ENCODE results near the gene SHC2.

The SHC2 gene

DNA sequence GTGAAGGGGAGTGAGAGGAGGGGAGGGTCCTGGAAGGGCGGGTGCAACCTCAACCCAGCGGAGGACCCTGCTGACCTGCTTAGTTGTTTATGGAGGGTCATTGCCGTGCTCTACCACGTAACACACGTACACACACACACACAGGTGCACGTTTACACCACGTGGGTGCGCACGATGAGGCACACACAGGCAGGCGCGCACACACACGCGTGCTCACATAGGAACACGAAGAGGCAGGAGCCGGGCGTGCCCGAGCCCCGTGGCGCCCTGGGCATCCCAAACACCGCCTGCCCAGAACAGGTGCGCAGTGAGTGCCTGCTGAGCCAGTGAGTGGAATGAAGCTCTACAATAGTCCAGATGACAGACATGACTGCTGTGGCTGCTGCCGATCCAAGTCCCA is 24.2 kb upstream of the SHC2 start:
- H3F3A ChIP-seq (ENCODE audit: low read depth), result no peaks in the 10 kb centered on the region
- no peaks in the 10 kb centered on the region for H3K36me3 ChIP-seq (ENCODE audit: insufficient read depth, low read length)
- no peak overlapping the region for H3K9ac ChIP-seq (ENCODE audit: low read depth, low read length, poor library complexity, severe bottlenecking)
- H3K9me2 ChIP-seq (replicated peaks; ENCODE audit: low read depth, low read length), result no peaks in the 10 kb centered on the region
- H3K4me3 ChIP-seq (ENCODE audit: low read length, poor library complexity, severe bottlenecking), result no peak overlapping the region
- H3K27me3 ChIP-seq (ENCODE audit: insufficient read depth, low read length, poor library complexity, severe bottlenecking), result no peaks in the 10 kb centered on the region
- peaks cover 8% of the 10 kb centered on the region; the same call in 1 of the 2 replicates for H3K79me2 ChIP-seq (ENCODE audit: insufficient read depth, low read length)
- no peaks in the 10 kb centered on the region for H4K20me1 ChIP-seq (ENCODE audit: insufficient read depth, low read length, poor library complexity, severe bottlenecking)
- TF ChIP-seq, protein P1, sequence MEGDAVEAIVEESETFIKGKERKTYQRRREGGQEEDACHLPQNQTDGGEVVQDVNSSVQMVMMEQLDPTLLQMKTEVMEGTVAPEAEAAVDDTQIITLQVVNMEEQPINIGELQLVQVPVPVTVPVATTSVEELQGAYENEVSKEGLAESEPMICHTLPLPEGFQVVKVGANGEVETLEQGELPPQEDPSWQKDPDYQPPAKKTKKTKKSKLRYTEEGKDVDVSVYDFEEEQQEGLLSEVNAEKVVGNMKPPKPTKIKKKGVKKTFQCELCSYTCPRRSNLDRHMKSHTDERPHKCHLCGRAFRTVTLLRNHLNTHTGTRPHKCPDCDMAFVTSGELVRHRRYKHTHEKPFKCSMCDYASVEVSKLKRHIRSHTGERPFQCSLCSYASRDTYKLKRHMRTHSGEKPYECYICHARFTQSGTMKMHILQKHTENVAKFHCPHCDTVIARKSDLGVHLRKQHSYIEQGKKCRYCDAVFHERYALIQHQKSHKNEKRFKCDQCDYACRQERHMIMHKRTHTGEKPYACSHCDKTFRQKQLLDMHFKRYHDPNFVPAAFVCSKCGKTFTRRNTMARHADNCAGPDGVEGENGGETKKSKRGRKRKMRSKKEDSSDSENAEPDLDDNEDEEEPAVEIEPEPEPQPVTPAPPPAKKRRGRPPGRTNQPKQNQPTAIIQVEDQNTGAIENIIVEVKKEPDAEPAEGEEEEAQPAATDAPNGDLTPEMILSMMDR (conservative IDR thresholded peaks at IDR 0.05; ENCODE audit: low read length), result no peak
- TF ChIP-seq EZH2phosphoT487 (IDR thresholded peaks at IDR 0.05; ENCODE audit: borderline replicate concordance), result no peak
- no peak overlapping the region for H3K4me2 ChIP-seq (ENCODE audit: low read depth, low read length, poor library complexity, severe bottlenecking)
- no peaks in the 10 kb centered on the region for H3K4me1 ChIP-seq (ENCODE audit: insufficient read depth, low read length, poor library complexity, severe bottlenecking)
- no peak overlapping the region for H2AFZ ChIP-seq (ENCODE audit: low read length)
- no peaks in the 10 kb centered on the region; the same call in 1 of the 2 replicates for H3K9me3 ChIP-seq (ENCODE audit: insufficient read depth, low read depth, low read length)

DNA sequence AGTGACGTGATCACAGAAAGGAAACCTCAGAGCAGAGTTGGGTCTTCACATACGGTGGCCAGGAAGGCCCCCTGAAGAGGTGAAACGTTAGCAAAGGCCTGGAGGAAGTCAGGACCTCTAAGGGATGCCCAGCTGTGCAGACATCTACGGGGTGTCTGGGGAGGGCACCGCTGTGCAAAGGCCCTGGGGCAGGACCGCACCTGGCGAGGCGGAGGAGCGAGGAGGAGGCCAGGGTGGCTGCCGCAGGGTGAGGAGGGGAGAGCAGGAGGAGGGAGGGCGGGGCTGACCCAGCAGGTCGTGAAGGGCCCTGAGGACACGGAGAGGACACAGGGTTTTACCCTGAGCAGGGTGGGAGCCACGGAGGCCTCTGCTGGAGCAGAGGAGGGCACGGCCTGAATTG is 23.7 kb upstream of the SHC2 start:
- no peaks in the 10 kb centered on the region for H3K4me1 ChIP-seq (ENCODE audit: insufficient read depth, low read length, poor library complexity, severe bottlenecking)
- H3K79me2 ChIP-seq (ENCODE audit: insufficient read depth, low read length), result peaks cover 3% of the 10 kb centered on the region; the same call in 1 of the 2 replicates
- H3K27me3 ChIP-seq (ENCODE audit: insufficient read depth, low read length, poor library complexity, severe bottlenecking), result no peaks in the 10 kb centered on the region
- no peaks in the 10 kb centered on the region for H4K20me1 ChIP-seq (ENCODE audit: insufficient read depth, low read length, poor library complexity, severe bottlenecking)
- H3K9me3 ChIP-seq (ENCODE audit: insufficient read depth, low read depth, low read length), result no peaks in the 10 kb centered on the region; the same call in 1 of the 2 replicates
- H3K9ac ChIP-seq (ENCODE audit: low read depth, low read length, poor library complexity, severe bottlenecking), result no peak overlapping the region
- TF ChIP-seq EZH2phosphoT487 (IDR thresholded peaks at IDR 0.05; ENCODE audit: borderline replicate concordance), result no peak
- TF ChIP-seq, protein P1 (conservative IDR thresholded peaks at IDR 0.05; ENCODE audit: low read length), result no peak
- no peaks in the 10 kb centered on the region for H3K36me3 ChIP-seq (ENCODE audit: insufficient read depth, low read length)
- H3K9me2 ChIP-seq (replicated peaks; ENCODE audit: low read depth, low read length), result no peaks in the 10 kb centered on the region
- no peak overlapping the region for H2AFZ ChIP-seq (ENCODE audit: low read length)
- H3F3A ChIP-seq (ENCODE audit: low read depth), result no peaks in the 10 kb centered on the region
- H3K4me2 ChIP-seq (ENCODE audit: low read depth, low read length, poor library complexity, severe bottlenecking), result no peak overlapping the region
- H3K4me3 ChIP-seq (ENCODE audit: low read length, poor library complexity, severe bottlenecking), result no peak overlapping the region

DNA sequence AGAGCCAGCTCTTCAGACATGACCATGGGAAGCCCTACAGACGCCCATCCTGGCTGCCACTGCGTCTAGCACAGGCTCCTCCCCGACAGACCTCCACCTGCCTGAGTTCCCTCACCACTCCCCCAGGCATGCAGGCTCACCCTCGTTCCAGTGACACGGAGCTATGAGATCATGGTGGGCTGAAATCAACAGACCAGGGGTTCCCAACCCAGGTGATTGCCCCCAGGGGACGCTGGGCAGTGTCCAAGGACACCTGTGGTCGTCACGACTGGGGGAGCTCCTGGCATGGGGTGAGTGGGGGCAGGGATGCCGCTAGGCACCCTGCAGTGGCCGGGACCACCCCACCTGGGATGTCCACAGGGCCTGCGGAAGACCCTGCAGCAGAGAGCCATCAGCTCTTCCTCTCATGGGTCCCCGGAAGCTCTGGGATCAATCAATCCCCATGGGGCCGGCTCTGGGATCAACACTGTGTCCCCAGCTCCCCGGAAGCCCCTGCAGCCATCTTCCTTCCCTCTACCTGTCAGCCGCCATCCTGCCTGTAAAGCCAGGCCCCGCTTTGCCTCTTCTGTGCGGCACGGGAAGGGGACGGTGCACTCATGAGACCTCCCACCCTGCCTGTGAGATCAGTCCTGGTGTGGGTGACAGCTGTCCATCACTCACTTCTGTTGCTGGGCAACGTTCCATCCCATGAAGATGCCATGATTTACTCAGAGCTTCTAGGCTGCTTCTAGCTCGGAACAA is 22.7 kb upstream of the SHC2 start:
- no peaks in the 10 kb centered on the region for H3K9me2 ChIP-seq (replicated peaks; ENCODE audit: low read depth, low read length)
- no peaks in the 10 kb centered on the region for H3K36me3 ChIP-seq (ENCODE audit: insufficient read depth, low read length)
- no peak for TF ChIP-seq EZH2phosphoT487 (IDR thresholded peaks at IDR 0.05; ENCODE audit: borderline replicate concordance)
- TF ChIP-seq, protein P1 (conservative IDR thresholded peaks at IDR 0.05; ENCODE audit: low read length), result no peak
- H4K20me1 ChIP-seq (ENCODE audit: insufficient read depth, low read length, poor library complexity, severe bottlenecking), result no peaks in the 10 kb centered on the region
- no peak overlapping the region for H2AFZ ChIP-seq (ENCODE audit: low read length)
- H3K9me3 ChIP-seq (ENCODE audit: insufficient read depth, low read depth, low read length), result no peaks in the 10 kb centered on the region; the same call in 1 of the 2 replicates
- H3K4me3 ChIP-seq (ENCODE audit: low read length, poor library complexity, severe bottlenecking), result no peak overlapping the region
- H3K9ac ChIP-seq (ENCODE audit: low read depth, low read length, poor library complexity, severe bottlenecking), result no peak overlapping the region
- no peak overlapping the region for H3K4me2 ChIP-seq (ENCODE audit: low read depth, low read length, poor library complexity, severe bottlenecking)
- H3K27me3 ChIP-seq (ENCODE audit: insufficient read depth, low read length, poor library complexity, severe bottlenecking), result no peaks in the 10 kb centered on the region
- H3K79me2 ChIP-seq (ENCODE audit: insufficient read depth, low read length), result no peaks in the 10 kb centered on the region
- H3F3A ChIP-seq (ENCODE audit: low read depth), result no peaks in the 10 kb centered on the region
- no peaks in the 10 kb centered on the region for H3K4me1 ChIP-seq (ENCODE audit: insufficient read depth, low read length, poor library complexity, severe bottlenecking)

All from Loucy (cell line).